Stimulated activated effector memory CD8-positive, alpha-beta T cell treated with anti-CD3 and anti-CD28 coated beads, Interleukin-12 subunit alpha, Interleukin-12 subunit beta, amount 100 ng/mL, for 72 hours (primary cell): ENCODE results near the gene RRP8.

Experiments
- ATAC-seq: fragments of 150-1000 bp; cut with Tn5 transposase; 2 replicates; pipeline ENCODE4 v1.10.0; 2021
- DNase-seq, 2 donors: peaks; one replicate each; pipeline ENCODE4 v3.0.0; 2021 to 2022; ENCODE audit warnings: low spot score in 2 of 2
- H3K27ac Mint-ChIP-seq: one replicate; pipeline ENCODE4 v1.8.0; 2022; ENCODE audit warnings: mild to moderate bottlenecking, mixed read lengths
- H3K36me3 Mint-ChIP-seq: one replicate; pipeline ENCODE4 v1.8.0; 2022; ENCODE audit warnings: mild to moderate bottlenecking, mixed read lengths
- H3K4me1 Mint-ChIP-seq: one replicate; pipeline ENCODE4 v1.8.0; 2022; ENCODE audit warnings: mixed read lengths
- H3K4me3 Mint-ChIP-seq: one replicate; pipeline ENCODE4 v1.8.0; 2022; ENCODE audit warnings: mild to moderate bottlenecking, mixed read lengths
- H3K9me3 Mint-ChIP-seq: one replicate; pipeline ENCODE4 v1.8.0; 2022; ENCODE audit warnings: mixed read lengths

RRP8 gene

DNA sequence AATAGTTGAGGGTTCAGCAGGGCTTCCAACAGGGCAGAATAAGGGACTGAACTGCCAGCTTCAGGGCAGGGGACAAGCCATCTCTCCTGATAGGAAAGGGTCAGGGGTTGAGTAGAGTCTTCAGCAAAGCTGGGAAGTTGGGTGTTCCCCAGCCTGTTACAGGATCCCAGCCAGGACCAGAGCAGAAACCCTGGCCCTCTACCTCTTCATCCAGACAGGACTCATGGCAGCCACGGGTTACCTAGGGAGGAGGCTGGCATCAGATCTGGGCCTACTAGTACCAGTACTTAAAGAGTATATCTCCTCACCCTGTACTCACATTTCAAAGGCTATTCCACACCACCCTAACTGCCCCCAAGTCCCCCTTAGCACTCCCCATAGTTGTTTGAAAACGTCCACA is 11.0 kb upstream of the RRP8 start:
- ATAC-seq = no peak
- Mint-ChIP-seq H3K27ac (no peak overlapping the region), H3K36me3 (peaks cover 22% of the 10 kb centered on the region), H3K9me3 (no peaks in the 10 kb centered on the region), H3K4me3 (no peak overlapping the region), H3K4me1 (peaks cover 21% of the 10 kb centered on the region)
- no peak for DNase-seq

- no peak overlapping the region for H3K4me3 Mint-ChIP-seq
- no peak overlapping the region for H3K27ac Mint-ChIP-seq
- peaks cover 30% of the 10 kb centered on the region for H3K4me1 Mint-ChIP-seq
- no peak for ATAC-seq
- H3K9me3 Mint-ChIP-seq = no peaks in the 10 kb centered on the region
- H3K36me3 Mint-ChIP-seq = peaks cover 32% of the 10 kb centered on the region
- no peak for DNase-seq
These were observed 10.1 kb upstream of the RRP8 start for GRCh38 chr11:6613496-6613895.

DNA sequence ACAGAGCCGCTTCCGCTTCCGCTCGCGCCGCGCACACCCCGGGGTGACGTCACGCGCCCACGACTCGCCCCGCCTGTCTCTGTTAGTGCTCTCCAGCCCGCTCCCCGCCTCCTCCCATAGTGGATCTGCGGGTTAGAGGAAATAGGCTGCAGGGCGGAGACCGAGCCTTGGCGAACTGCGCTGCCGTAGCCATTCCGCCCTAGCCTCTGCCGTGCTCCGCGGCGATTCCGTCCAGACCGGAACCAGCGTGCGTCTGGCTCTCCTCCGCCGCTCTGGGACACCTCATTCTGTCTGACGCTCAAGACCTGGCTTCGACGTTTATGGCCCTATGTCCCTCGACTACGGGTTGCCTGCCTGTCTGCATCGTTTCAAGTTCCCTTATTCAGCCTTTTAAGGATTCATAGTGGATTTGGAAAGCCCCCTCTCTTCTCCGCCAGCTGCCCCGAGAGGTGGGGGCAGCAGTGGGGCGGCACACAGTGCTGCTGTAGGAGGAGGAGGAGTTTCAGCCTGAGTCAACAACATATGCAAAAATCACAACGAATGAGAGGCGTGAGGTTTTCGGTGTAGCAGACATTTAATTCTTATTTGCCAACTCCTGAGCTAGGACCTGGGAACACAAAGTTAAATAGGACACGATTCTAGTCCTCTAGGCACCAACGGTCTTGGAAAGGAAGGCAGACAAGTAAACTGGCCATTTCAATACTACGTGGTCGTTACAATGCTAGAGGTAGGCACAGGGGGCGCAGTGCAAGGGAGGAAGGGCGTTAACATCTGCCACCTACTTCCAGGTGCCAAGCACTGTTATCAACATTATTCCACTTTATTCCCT is 9.0 kb upstream of the RRP8 start, which contains the start of gene TAF10:
Gene TAF10, minus strand, starts transcription at position 4 of the 829 bp plus-strand sequence. CDS start 27 bp downstream, outside the sequence.
- peak; percentile 90 for ATAC-seq
- peak; percentile 86 to 96 for DNase-seq
- Mint-ChIP-seq H3K36me3 (peaks cover 42% of the 10 kb centered on the region), H3K27ac (no peak within 1 kb of the TSS), H3K4me1 (peaks cover 36% of the 10 kb centered on the region), H3K9me3 (no peaks in the 10 kb centered on the region), H3K4me3 (no peak within 1 kb of the TSS)

- ATAC-seq = no peak
- H3K27ac Mint-ChIP-seq = no peak overlapping the region
These were observed 8.5 kb upstream of the RRP8 start for GRCh38 chr11:6611963-6612212.

DNA sequence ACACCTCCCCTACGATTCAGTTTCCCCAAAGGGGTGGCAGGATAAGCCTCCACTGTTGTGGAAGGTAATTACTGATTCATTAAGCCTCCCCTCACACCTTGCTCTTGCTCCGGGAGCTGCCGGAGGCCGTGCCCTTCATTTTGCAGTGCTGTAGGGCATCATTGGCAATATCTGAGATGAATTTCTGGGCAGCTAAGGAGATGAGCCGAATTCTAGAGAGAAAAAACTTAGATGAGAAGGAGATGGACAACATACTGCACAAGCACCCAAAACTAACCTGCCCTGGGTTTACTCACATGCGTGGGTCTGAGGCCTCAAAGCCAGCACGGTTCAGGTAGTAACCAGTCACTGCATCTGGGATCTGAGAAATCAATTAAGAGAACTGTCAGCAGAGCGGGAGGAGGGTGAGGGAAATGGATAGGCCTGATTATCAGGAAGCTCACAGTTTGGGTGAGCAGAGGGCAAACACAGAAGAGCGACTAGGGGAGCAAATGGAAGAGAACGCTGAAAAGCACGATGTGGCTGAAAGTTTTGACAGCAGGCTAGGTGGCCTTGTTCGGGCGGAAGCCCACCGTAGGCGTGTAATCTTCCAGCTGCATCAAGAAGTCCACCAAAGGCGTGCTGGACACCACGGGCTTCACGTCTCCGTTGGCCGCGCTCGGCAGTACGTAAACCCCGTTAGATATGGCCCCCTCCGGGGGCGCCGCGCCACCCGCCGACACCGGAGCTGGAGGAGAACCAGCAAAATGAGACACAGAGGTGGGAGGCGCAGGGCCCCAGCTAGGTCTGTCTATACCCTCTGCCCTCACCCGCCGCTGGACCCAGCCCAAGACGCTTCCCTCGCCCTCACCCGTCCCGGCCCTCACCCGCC is 7.9 kb upstream of the RRP8 start:
- peaks cover 45% of the 10 kb centered on the region for H3K4me1 Mint-ChIP-seq
- peaks cover 45% of the 10 kb centered on the region for H3K36me3 Mint-ChIP-seq
- H3K27ac Mint-ChIP-seq = no peak overlapping the region
- DNase-seq (no peak), ATAC-seq (peak; percentile 2)
- H3K9me3 Mint-ChIP-seq = no peaks in the 10 kb centered on the region
- H3K4me3 Mint-ChIP-seq = no peak overlapping the region

More at GRCh38 chr11:6611963-6612212, 8.5 kb upstream of the RRP8 start:
- Mint-ChIP-seq H3K9me3 (no peaks in the 10 kb centered on the region), H3K36me3 (peaks cover 45% of the 10 kb centered on the region), H3K4me3 (no peak overlapping the region), H3K4me1 (peaks cover 39% of the 10 kb centered on the region)
- DNase-seq = peak in 1 of 2 donors; percentile 23

GRCh38 chr11:6610591-6610990 is 7.2 kb upstream of the RRP8 start:
- Mint-ChIP-seq H3K27ac (no peak overlapping the region), H3K4me1 (peaks cover 51% of the 10 kb centered on the region), H3K4me3 (no peak overlapping the region), H3K9me3 (no peaks in the 10 kb centered on the region), H3K36me3 (peaks cover 52% of the 10 kb centered on the region)
- ATAC-seq = no peak
- DNase-seq = no peak

- ATAC-seq (no peak), DNase-seq (no peak)
- Mint-ChIP-seq H3K9me3 (no peaks in the 10 kb centered on the region), H3K4me3 (no peak overlapping the region), H3K27ac (peak overlapping the region; percentile 41), H3K4me1 (peaks cover 51% of the 10 kb centered on the region), H3K36me3 (peaks cover 52% of the 10 kb centered on the region)
These were observed 6.1 kb upstream of the RRP8 start for GRCh38 chr11:6609502-6610015.

DNA sequence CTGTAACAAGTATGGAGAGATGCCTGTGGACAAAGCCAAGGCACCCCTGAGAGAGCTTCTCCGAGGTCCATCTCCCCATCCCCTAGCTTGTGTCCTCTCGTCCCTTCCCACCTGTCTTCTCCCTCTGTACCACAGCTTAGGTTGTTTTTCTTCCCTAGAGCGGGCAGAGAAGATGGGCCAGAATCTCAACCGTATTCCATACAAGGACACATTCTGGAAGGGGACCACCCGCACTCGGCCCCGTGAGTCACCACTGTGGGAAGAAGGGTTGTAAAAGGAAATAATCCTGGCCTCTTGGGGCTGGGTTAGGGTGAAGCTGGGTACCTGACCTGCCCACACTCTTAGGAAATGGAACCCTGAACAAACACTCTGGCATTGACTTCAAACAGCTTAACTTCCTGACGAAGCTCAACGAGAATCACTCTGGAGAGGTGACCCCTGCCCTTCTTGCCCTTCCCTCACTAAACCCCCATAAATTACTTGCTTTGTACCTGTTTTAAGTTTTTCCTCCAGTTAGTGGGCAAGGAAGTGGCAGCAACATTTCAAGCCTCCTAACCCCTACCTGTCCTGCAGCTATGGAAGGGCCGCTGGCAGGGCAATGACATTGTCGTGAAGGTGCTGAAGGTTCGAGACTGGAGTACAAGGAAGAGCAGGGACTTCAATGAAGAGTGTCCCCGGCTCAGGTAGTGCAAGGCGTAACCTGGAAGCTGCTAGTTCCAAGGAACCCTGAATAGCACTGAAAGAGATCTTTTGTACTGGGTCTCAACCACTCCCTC is 5.5 kb upstream of the RRP8 start:
- peaks cover 51% of the 10 kb centered on the region for H3K4me1 Mint-ChIP-seq
- H3K36me3 Mint-ChIP-seq = peaks cover 52% of the 10 kb centered on the region
- H3K4me3 Mint-ChIP-seq = no peak overlapping the region
- no peaks in the 10 kb centered on the region for H3K9me3 Mint-ChIP-seq
- DNase-seq = peak in 1 of 2 donors; percentile 48
- no peak for ATAC-seq
- peak overlapping the region; percentile 61 for H3K27ac Mint-ChIP-seq

GRCh38 chr11:6608011-6608410 is 4.6 kb upstream of the RRP8 start:
- DNase-seq = peak in 1 of 2 donors; percentile 41
- no peak overlapping the region for H3K4me3 Mint-ChIP-seq
- H3K27ac Mint-ChIP-seq = peak overlapping the region; percentile 61

DNA sequence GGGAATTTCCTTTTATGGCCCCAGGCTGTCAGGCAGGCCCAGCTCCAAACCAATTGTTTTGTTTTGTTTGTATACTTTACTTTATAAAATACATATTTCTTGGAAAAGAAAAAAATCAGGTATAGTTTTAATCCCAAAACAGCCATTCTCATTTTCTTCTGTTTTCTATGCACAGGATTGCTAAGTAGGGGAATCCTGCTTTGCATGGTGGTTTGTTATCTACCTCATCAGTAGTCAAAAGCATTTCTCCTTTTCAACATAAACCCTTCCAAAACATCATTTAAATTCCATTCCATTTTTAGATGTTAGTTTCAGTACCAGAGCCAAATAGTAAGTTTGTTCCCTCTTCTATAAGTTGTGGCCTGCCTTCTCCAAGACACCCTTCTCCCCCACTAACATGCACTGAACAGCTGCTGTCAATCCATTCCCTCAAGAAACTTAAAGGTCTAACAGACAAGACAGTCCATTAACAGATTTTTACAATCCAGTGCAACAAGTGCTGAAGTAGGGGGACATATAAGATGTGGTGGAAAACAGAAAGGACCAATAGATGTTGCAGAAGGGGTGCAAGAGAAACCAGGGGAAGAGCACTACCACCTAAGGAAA is 3.9 kb upstream of the RRP8 start:
- Mint-ChIP-seq H3K9me3 (no peaks in the 10 kb centered on the region), H3K36me3 (peaks cover 52% of the 10 kb centered on the region), H3K4me3 (no peak overlapping the region), H3K27ac (peak overlapping the region; percentile 61), H3K4me1 (peaks cover 51% of the 10 kb centered on the region)
- no peak for ATAC-seq
- peak in 1 of 2 donors; percentile 48 for DNase-seq

More at GRCh38 chr11:6608011-6608410, 4.6 kb upstream of the RRP8 start:
- H3K9me3 Mint-ChIP-seq = no peaks in the 10 kb centered on the region
- ATAC-seq = no peak
- peaks cover 52% of the 10 kb centered on the region for H3K36me3 Mint-ChIP-seq
- H3K4me1 Mint-ChIP-seq = peaks cover 51% of the 10 kb centered on the region

DNA sequence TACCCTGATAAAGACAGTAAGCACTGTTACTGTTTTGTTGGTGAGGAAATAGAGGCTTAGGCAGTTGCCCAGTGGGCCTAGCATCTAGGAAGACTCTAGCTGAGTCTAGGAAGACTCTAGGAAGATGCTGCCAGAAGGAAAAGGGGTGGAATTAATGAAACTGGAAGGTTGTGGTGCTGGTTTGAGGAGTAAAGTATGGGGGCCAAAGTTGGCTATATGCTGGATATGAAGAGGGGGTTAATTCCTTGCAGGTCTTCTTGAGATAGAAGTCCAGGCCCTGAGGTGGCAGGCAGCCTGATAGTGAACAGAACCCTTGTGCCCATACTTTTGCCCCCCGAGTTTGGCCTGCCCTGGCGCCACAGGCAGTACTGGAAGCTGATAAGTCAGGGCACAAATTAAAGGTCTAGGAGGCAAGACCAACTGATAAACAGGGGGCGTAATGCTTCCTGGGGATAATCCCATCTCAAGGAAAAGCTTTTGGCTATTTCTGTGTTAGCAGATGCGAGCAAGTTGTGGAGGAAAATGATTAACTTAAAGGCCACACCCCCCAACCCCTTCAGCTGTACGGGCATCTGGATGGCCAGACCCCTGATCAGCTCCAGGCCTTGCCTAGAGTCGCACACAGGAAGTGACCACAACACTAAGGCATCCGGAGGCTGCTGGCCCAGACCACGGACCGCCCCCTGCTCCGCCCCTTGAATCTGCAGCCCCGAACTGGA is 3.2 kb upstream of the RRP8 start:
- Mint-ChIP-seq H3K36me3 (peaks cover 57% of the 10 kb centered on the region), H3K4me3 (no peak overlapping the region), H3K9me3 (no peaks in the 10 kb centered on the region), H3K4me1 (peaks cover 51% of the 10 kb centered on the region), H3K27ac (no peak overlapping the region)
- peak; percentile 43 to 80 for DNase-seq
- ATAC-seq = peak; percentile 53

DNA sequence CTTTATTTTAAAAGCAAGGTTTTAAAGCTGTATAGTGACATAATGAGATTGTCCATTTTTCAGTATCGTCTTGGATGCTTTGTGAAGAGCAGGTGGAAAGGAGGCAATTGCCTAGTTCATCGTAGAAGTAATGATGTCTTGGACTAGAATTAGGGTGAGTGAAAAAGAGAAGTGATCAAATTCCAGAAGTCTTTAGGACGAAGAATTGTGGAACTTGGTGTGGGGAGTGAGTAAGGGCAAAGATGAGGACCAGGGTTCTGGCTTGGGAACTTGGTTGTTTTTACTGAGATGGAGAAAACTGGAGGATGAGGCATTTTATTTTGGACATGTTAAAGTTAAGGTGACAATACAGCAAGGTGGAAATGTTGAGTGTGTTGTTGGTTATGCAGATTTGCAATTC is 1.4 kb upstream of the RRP8 start:
- peaks cover 51% of the 10 kb centered on the region for H3K36me3 Mint-ChIP-seq
- peak in 1 of 2 donors; percentile 37 for DNase-seq
- H3K4me1 Mint-ChIP-seq = peaks cover 33% of the 10 kb centered on the region
- ATAC-seq = no peak
- H3K4me3 Mint-ChIP-seq = no peak overlapping the region
- no peaks in the 10 kb centered on the region for H3K9me3 Mint-ChIP-seq
- H3K27ac Mint-ChIP-seq = no peak overlapping the region

- no peak overlapping the region for H3K4me3 Mint-ChIP-seq
- no peak overlapping the region for H3K27ac Mint-ChIP-seq
- H3K4me1 Mint-ChIP-seq = peaks cover 28% of the 10 kb centered on the region
- peak; percentile 71 for ATAC-seq
- H3K9me3 Mint-ChIP-seq = no peaks in the 10 kb centered on the region
- H3K36me3 Mint-ChIP-seq = peaks cover 51% of the 10 kb centered on the region
- no peak for DNase-seq
These were observed 738 bp upstream of the RRP8 start for GRCh38 chr11:6604081-6604626.
